Body of pancreas (tissue), 4 donors: ENCODE measurements around the gene FOXN4.

Source experiments
- POLR2A ChIP-seq, 3 donors: fragments of 450-650 bp; IDR thresholded peaks; one replicate each; pipeline ENCODE4 v1.6.1; 2016; ENCODE audit warnings: antibody characterized with exemption in 3 of 3, mild to moderate bottlenecking in 2 of 3
- TF ChIP-seq, protein P1 (sequence below), 7 experiments: fragments of 450-650 bp in 4 of 7; fragments of 200-600 bp in 3 of 7; sonication (generic) in 3 of 7; IDR thresholded peaks; one replicate each; pipeline ENCODE4 v1.5.1; 2016 to 2019; ENCODE audit warnings: antibody characterized with exemption in 7 of 7

DNA sequence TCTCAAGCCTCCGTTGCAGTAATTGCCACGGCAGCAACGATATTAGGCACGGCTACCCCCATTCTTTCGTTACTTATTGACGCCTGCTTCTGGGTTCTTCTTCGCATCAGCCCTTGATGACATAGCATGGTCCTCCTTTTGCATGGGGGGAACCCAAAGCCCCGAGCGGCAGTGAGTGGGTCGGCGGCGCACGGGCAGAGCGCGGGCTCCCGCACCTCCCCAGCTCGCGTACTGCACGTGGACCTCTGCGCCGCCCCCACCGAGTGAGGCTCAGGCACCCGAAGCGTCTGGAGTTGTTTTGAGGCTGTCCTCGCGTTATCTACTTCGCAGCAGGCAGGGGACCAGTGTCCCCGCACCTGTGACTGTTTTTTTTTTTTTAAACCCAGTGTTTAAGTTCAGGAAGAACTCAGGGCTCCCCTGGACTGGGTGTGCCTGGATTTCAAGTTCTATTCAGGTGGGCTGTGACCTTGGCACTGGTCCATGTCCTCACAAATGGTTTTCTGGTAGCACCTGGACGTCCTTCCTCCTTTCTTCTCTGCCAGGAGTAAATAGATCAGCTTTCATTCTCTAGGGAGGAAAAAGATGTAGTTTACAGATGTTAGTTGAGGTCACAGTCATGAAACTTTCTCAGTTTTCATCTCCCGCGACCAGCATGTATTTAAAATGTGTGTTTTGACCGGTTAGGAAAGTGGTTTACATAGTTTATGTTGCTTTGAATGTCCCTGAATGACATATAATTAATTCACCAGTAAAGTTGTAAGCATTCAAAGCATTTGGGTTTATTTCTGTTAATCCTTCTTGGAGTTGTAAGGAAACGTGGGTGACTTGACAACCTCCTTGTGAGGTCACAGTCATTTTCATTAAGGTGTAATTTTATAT, 1.4 kb upstream of the FOXN4 start:
- TF ChIP-seq, protein P1, sequence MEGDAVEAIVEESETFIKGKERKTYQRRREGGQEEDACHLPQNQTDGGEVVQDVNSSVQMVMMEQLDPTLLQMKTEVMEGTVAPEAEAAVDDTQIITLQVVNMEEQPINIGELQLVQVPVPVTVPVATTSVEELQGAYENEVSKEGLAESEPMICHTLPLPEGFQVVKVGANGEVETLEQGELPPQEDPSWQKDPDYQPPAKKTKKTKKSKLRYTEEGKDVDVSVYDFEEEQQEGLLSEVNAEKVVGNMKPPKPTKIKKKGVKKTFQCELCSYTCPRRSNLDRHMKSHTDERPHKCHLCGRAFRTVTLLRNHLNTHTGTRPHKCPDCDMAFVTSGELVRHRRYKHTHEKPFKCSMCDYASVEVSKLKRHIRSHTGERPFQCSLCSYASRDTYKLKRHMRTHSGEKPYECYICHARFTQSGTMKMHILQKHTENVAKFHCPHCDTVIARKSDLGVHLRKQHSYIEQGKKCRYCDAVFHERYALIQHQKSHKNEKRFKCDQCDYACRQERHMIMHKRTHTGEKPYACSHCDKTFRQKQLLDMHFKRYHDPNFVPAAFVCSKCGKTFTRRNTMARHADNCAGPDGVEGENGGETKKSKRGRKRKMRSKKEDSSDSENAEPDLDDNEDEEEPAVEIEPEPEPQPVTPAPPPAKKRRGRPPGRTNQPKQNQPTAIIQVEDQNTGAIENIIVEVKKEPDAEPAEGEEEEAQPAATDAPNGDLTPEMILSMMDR (IDR thresholded peaks at IDR 0.05) = no peak
- TF ChIP-seq POLR2A (IDR thresholded peaks at IDR 0.05) = no peak
